Esophagus mucosa (tissue), 1 donor: Measurements from ENCODE around the gene AQP12B. TPM values are rescaled to one million over a fixed set of nuclear protein-coding genes. Genes with fewer than 3 reads are reported as not detected.

Experiments
- ATAC-seq: fragments of 200-7000 bp; cut with Tn5 transposase; one replicate; pipeline ENCODE4 v1.9.1; 2020
- total RNA-seq: library from RNA; stranded (reverse); gene quantifications from one replicate; pipeline ENCODE4 v1.2.4, GENCODE V29; 2023
- donor health status: DM: yes; HTN: yes; CAD: no.

AQP12B gene
- total RNA-seq, 1 donor from 2014 or later, result not detected

GRCh38 chr2:240647503-240648154 is 35.1 kb downstream of the AQP12B start:
- no peak for ATAC-seq

- ATAC-seq, result no peak
These were observed 35.7 kb downstream of the AQP12B start for GRCh38 chr2:240646900-240647502.

- no peak for ATAC-seq
These were observed 36.3 kb downstream of the AQP12B start for GRCh38 chr2:240646176-240646899.

- ATAC-seq, result peak; percentile 22
These were observed 36.9 kb downstream of the AQP12B start for GRCh38 chr2:240645801-240646175.

GRCh38 chr2:240645346-240645745 is 37.3 kb downstream of the AQP12B start:
- no peak for ATAC-seq

- ATAC-seq, result no peak
These were observed 37.8 kb downstream of the AQP12B start for GRCh38 chr2:240644859-240645301.

- no peak for ATAC-seq
These were observed 38.5 kb downstream of the AQP12B start for GRCh38 chr2:240644171-240644651.

- ATAC-seq, result no peak
These were observed 38.9 kb downstream of the AQP12B start for GRCh38 chr2:240643811-240644150.

GRCh38 chr2:240643093-240643810 is 39.4 kb downstream of the AQP12B start:
- ATAC-seq, result no peak

- no peak for ATAC-seq
These were observed 39.9 kb downstream of the AQP12B start for GRCh38 chr2:240642806-240643092.

GRCh38 chr2:240642061-240642805 is 40.5 kb downstream of the AQP12B start:
- ATAC-seq, result peak; percentile 5

GRCh38 chr2:240640939-240641338 is 41.7 kb downstream of the AQP12B start:
- ATAC-seq, result no peak

- no peak for ATAC-seq
These were observed 43.1 kb downstream of the AQP12B start for GRCh38 chr2:240639566-240639965.

GRCh38 chr2:240638512-240639160 is 44.0 kb downstream of the AQP12B start:
- no peak for ATAC-seq

GRCh38 chr2:240637901-240638345 is 44.8 kb downstream of the AQP12B start:
- no peak for ATAC-seq

- no peak for ATAC-seq
These were observed 45.4 kb downstream of the AQP12B start for GRCh38 chr2:240637116-240637900.

GRCh38 chr2:240636563-240637115 is 46.0 kb downstream of the AQP12B start:
- no peak for ATAC-seq

GRCh38 chr2:240635998-240636547 is 46.6 kb downstream of the AQP12B start:
- no peak for ATAC-seq

- peak; percentile 20 for ATAC-seq
These were observed 47.3 kb downstream of the AQP12B start for GRCh38 chr2:240635121-240635997.
